C4-2B (cell line): ENCODE measurements around the gene MB.

ENCODE experiments used
- ZFX ChIP-seq: fragments of 450-650 bp; IDR thresholded peaks from 2 replicates; pipeline ENCODE4 v1.6.1; 2017
- TF ChIP-seq, protein P1 (sequence below): fragments of 450-650 bp; conservative IDR thresholded peaks from 2 replicates; pipeline ENCODE4 v1.5.1; 2017; ENCODE audit warnings: mild to moderate bottlenecking

DNA sequence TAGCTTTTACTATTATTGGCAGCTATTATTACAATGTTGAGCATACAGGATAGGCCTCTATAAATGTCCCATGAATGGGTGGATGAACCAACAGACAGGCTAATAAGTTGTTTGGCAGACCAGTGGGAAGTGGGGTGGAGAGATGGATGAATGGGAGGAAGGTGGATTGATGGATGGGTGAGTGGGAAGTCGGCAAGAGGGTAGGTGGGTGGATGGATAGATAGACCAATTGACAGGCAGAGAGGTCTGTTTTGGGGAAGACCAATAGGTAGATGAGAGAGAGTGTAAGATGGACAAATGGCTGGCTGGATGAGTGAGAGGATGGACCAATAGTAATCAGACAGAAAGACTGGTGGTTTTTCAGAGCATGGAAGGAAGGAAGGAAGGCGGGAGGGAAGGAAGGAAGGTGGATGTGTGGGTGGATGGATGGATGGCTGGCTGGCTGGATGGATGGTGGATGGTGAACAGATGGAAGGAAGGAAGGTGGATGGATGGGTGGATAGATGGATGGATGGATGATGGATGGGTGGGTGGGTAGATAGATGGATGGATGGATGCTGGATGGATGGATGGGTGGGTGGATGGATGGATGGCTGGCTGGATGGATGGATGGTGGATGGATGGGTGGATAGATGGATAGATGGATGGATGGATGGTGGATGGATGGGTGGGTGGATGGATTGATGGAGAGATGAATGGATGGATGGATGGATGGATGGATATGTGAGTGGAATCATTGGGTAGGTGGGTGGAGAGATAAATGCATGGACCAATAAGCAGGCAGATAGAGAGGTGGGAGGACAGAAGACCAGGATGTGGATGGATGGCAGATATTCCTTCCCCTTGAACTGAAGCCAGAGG is 39.1 kb downstream of the MB start:
- TF ChIP-seq, protein P1, sequence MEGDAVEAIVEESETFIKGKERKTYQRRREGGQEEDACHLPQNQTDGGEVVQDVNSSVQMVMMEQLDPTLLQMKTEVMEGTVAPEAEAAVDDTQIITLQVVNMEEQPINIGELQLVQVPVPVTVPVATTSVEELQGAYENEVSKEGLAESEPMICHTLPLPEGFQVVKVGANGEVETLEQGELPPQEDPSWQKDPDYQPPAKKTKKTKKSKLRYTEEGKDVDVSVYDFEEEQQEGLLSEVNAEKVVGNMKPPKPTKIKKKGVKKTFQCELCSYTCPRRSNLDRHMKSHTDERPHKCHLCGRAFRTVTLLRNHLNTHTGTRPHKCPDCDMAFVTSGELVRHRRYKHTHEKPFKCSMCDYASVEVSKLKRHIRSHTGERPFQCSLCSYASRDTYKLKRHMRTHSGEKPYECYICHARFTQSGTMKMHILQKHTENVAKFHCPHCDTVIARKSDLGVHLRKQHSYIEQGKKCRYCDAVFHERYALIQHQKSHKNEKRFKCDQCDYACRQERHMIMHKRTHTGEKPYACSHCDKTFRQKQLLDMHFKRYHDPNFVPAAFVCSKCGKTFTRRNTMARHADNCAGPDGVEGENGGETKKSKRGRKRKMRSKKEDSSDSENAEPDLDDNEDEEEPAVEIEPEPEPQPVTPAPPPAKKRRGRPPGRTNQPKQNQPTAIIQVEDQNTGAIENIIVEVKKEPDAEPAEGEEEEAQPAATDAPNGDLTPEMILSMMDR, result no peak
- TF ChIP-seq ZFX, result no peak
